ENCODE measurements around the gene INO80B. TPM values are rescaled to one million over a fixed set of nuclear protein-coding genes. Genes with fewer than 3 reads are reported as not detected.

INO80B gene
- total and polyA plus RNA-seq, 10 donors, result 9.0 to 50.3 (median 33.4) TPM

DNA sequence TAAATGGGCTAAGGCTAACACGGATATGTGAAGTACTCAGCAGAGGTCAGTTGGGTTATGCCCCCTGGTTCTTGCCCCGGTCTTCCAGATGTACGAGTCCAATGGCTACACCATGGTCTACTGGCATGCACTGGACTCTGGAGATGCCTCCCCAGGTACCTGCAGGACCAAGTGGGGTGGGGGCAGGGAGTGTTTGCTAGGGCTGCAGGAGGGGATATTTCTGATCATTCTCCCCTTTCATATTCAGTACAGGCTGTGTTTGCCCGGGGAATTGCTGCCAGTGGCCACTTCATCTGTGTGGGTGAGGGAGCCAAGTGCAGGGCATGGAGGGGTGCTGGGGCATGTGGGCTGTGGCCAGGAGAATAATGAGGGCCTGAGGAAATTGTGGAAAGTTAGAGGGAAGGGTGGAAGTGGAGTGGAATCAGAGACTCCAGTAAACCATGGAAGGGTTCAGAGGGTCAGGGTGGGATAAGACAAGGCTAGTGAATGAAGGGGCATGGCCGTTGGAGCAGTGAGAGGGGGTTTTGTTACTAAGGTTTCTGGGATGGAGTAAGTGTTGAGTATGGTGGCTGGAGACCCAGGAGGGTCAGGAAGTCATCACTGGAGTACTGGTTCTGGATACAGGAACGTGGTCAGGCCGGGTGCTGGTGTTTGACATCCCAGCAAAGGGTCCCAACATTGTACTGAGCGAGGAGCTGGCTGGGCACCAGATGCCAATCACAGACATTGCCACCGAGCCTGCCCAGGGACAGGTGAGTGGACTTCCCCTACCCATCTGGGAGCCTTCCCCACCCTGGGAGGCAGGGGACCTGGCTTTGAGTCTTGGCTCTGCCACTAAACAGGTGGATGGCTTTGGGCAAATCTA, 31.4 kb upstream of the INO80B start:
- intact Hi-C loops (cut with DNase I; ENCODE audit: low total_unique reads), result no loop called here
- no peaks in the 10 kb centered on the region for H3K9me3 ChIP-seq
- no peak overlapping the region for H3K4me3 ChIP-seq
- no peak overlapping the region for H3K27ac ChIP-seq
- WGBS, 5 donors, result 80 to 91% (median 89%) methylated on average over 9 of the region's 9 CpGs
- DNase-seq, result no peak
- H3K4me1 ChIP-seq, result peaks cover 11 to 55% (median 32%) of the 10 kb centered on the region in 6 donors
- H3K27me3 ChIP-seq (replicated peaks in 1 of 7), result no peaks in the 10 kb centered on the region
- no peak for TF ChIP-seq POLR2AphosphoS5 (IDR thresholded peaks at IDR 0.05)
- peaks cover 0 to 39% (median 5%) of the 10 kb centered on the region in 6 donors for H3K36me3 ChIP-seq

GRCh38 chr2:74424139-74424992, 30.5 kb upstream of the INO80B start:
- H3K27ac ChIP-seq, result no peak overlapping the region
- no peaks in the 10 kb centered on the region for H3K27me3 ChIP-seq (replicated peaks in 1 of 7)
- H3K9me3 ChIP-seq, result no peaks in the 10 kb centered on the region
- TF ChIP-seq POLR2A (IDR thresholded peaks at IDR 0.05) (no peak), POLR2AphosphoS5 (IDR thresholded peaks at IDR 0.05) (no peak)
- TF ChIP-seq, protein P1, sequence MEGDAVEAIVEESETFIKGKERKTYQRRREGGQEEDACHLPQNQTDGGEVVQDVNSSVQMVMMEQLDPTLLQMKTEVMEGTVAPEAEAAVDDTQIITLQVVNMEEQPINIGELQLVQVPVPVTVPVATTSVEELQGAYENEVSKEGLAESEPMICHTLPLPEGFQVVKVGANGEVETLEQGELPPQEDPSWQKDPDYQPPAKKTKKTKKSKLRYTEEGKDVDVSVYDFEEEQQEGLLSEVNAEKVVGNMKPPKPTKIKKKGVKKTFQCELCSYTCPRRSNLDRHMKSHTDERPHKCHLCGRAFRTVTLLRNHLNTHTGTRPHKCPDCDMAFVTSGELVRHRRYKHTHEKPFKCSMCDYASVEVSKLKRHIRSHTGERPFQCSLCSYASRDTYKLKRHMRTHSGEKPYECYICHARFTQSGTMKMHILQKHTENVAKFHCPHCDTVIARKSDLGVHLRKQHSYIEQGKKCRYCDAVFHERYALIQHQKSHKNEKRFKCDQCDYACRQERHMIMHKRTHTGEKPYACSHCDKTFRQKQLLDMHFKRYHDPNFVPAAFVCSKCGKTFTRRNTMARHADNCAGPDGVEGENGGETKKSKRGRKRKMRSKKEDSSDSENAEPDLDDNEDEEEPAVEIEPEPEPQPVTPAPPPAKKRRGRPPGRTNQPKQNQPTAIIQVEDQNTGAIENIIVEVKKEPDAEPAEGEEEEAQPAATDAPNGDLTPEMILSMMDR (IDR thresholded peaks at IDR 0.05 in 8 of 11, conservative IDR thresholded peaks at IDR 0.05 in 3 of 11), result no peak
- H3K4me3 ChIP-seq, result no peak overlapping the region
- peak; percentile 14 for DNase-seq
- WGBS, 5 donors, result 91 to 99% (median 94%) methylated on average over 5 of the region's 5 CpGs
- peaks cover 8 to 46% (median 25%) of the 10 kb centered on the region in 6 donors for H3K4me1 ChIP-seq
- H3K36me3 ChIP-seq, result peaks cover 0 to 48% (median 8%) of the 10 kb centered on the region in 6 donors
- intact Hi-C loops (cut with DNase I; ENCODE audit: low total_unique reads), result no loop called here

DNA sequence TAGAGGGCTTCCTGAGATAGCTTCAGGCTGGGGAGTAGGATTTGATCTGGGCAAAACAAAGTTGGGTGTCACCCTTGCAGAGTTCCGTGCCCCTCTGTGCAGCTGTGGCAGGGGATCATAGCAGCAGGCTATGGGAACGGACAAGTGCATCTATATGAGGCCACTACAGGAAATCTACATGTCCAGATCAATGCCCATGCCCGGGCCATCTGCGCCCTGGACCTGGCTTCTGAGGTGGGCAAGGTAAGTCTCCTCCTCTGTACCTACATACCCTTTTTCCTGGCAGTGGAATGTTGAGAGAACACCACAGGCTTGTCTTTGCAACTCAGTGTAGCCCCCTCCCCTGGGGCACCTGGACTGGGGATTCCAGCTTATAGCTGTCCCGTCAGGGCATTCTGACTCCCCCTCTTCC, 29.9 kb upstream of the INO80B start:
- peaks cover 8 to 41% (median 22%) of the 10 kb centered on the region in 6 donors for H3K4me1 ChIP-seq
- peaks cover 0 to 54% (median 11%) of the 10 kb centered on the region in 6 donors for H3K36me3 ChIP-seq

GRCh38 chr2:74425523-74425922, 29.4 kb upstream of the INO80B start:
- H3K4me3 ChIP-seq, result no peak overlapping the region
- TF ChIP-seq POLR2A (IDR thresholded peaks at IDR 0.05) (no peak), POLR2AphosphoS5 (IDR thresholded peaks at IDR 0.05) (peak in 1 of 3 donors; percentile 16)
- H3K27me3 ChIP-seq (replicated peaks in 1 of 7), result no peaks in the 10 kb centered on the region
- H3K36me3 ChIP-seq, result peaks cover 0 to 59% (median 14%) of the 10 kb centered on the region in 6 donors
- H3K9me3 ChIP-seq, result no peaks in the 10 kb centered on the region
- H3K4me1 ChIP-seq, result peaks cover 4 to 36% (median 18%) of the 10 kb centered on the region in 6 donors
- 73 to 95% (median 78%) methylated on average over 6 to 7 of the region's 7 CpGs for WGBS, 5 donors
- intact Hi-C loops (cut with DNase I; ENCODE audit: low total_unique reads), result no loop called here
- no peak for DNase-seq
- H3K27ac ChIP-seq, result peak overlapping the region in 5 of 8 donors; percentile 7 to 64 (median 39)

More for the DNA sequence above, 29.9 kb upstream of the INO80B start:
- intact Hi-C loops (cut with DNase I; ENCODE audit: low total_unique reads), result no loop called here
- no peaks in the 10 kb centered on the region for H3K27me3 ChIP-seq (replicated peaks in 1 of 7)
- H3K9me3 ChIP-seq, result no peaks in the 10 kb centered on the region
- 82 to 90% (median 87%) methylated on average over 5 of the region's 5 CpGs for WGBS, 5 donors
- H3K4me3 ChIP-seq, result no peak overlapping the region
- peak overlapping the region in 5 of 8 donors; percentile 7 to 64 (median 39) for H3K27ac ChIP-seq
- TF ChIP-seq POLR2A (IDR thresholded peaks at IDR 0.05) (no peak), POLR2AphosphoS5 (IDR thresholded peaks at IDR 0.05) (no peak)
- TF ChIP-seq, protein P1 (IDR thresholded peaks at IDR 0.05 in 8 of 11, conservative IDR thresholded peaks at IDR 0.05 in 3 of 11), result no peak
- peak; percentile 65 for DNase-seq
